SK-N-SH (cell line): ENCODE results near the gene RIN2. TPM values are rescaled to one million over a fixed set of nuclear protein-coding genes. Genes with fewer than 3 reads are reported as not detected.

Experiments
- CTCF ChIA-PET: fragments of 300-600, 350-600 bp; formaldehyde crosslinking; extraction: SDS; loops from one replicate; lab custom pipeline; 2021; lab: Yijun Ruan, JAX
- POLR2A ChIA-PET: fragments of 350-600 bp; sonication (Branson Sonifier 250); formaldehyde crosslinking; extraction: SDS; loops from one replicate; lab custom pipeline; 2020; ENCODE audit warnings: antibody characterized with exemption, inconsistent platforms; lab: Yijun Ruan, JAX
- DNase-seq: peaks from one replicate; pipeline ENCODE4 v3.0.0; 2012
- H2AFZ ChIP-seq: fragments of 200-600 bp; sonication (generic); 2 replicates; pipeline ENCODE4 v1.8.1; 2016; ENCODE audit warnings: antibody characterized with exemption, mild to moderate bottlenecking, low read depth
- H3F3A ChIP-seq: fragments of 200-600 bp; sonication (generic); replicated peaks from 2 replicates; pipeline ENCODE3; 2016; ENCODE audit warnings: antibody characterized with exemption, mild to moderate bottlenecking; ENCODE audit not compliant: insufficient read depth
- H3K27ac ChIP-seq, 2 experiments: fragments of 200-500 bp in 1 of 2; fragments of 200-600 bp in 1 of 2; sonication (Bioruptor generic) in 1 of 2; sonication (generic), shearing (Covaris generic) in 1 of 2; 2 replicates each; pipeline versions ENCODE4 v1.5.1 to v1.6.1; 2014 to 2016; ENCODE audit warnings: low read depth in 2 of 2, inconsistent platforms in 1 of 2, low read length in 1 of 2, mild to moderate bottlenecking in 1 of 2, mixed read lengths in 1 of 2
- H3K27me3 ChIP-seq: fragments of 200-600 bp; sonication (generic), shearing (Covaris generic); 2 replicates; pipeline ENCODE4 v1.6.1; 2016; ENCODE audit warnings: mixed run types; ENCODE audit not compliant: insufficient read depth
- H3K36me3 ChIP-seq, 2 experiments: fragments of 200-500 bp in 1 of 2; fragments of 200-600 bp in 1 of 2; sonication (Bioruptor generic) in 1 of 2; sonication (generic) in 1 of 2; replicated peaks in 1 of 2; 2 replicates each; pipeline versions ENCODE3 to v1.5.1; 2014 to 2016; ENCODE audit warnings: low read length in 1 of 2, mild to moderate bottlenecking in 1 of 2; ENCODE audit not compliant: insufficient read depth in 2 of 2, control insufficient read depth in 1 of 2
- H3K4me1 ChIP-seq, 2 experiments: fragments of 200-500 bp in 1 of 2; fragments of 200-600 bp in 1 of 2; sonication (Bioruptor generic) in 1 of 2; sonication (generic), shearing (Covaris generic) in 1 of 2; 2 replicates each; pipeline versions ENCODE4 v1.5.1 to v1.6.1; 2014 to 2016; ENCODE audit warnings: low read depth in 1 of 2, low read length in 1 of 2, mixed run types in 1 of 2; ENCODE audit not compliant: insufficient read depth in 2 of 2, control insufficient read depth in 1 of 2
- H3K4me2 ChIP-seq: fragments of 200-600 bp; sonication (generic), shearing (Covaris generic); 2 replicates; pipeline ENCODE4 v1.6.1; 2017; ENCODE audit warnings: mixed run types
- H3K4me3 ChIP-seq, 2 experiments: fragments of 200-500 bp in 1 of 2; fragments of 200-600 bp in 1 of 2; sonication (Bioruptor generic) in 1 of 2; sonication (generic), shearing (Covaris generic) in 1 of 2; 2 replicates each; pipeline versions ENCODE4 v1.5.1 to v1.8.1; 2014 to 2016; ENCODE audit warnings: low read depth in 2 of 2, inconsistent platforms in 1 of 2, low read length in 1 of 2, mild to moderate bottlenecking in 1 of 2, mixed read lengths in 1 of 2, moderate library complexity in 1 of 2
- H3K79me2 ChIP-seq: fragments of 200-600 bp; sonication (generic); 2 replicates; pipeline ENCODE4 v1.8.1; 2017; ENCODE audit warnings: mild to moderate bottlenecking; ENCODE audit not compliant: insufficient read depth
- H3K9ac ChIP-seq: fragments of 200-600 bp; sonication (generic); 2 replicates; pipeline ENCODE4 v1.6.1; 2017; ENCODE audit warnings: mixed run types
- H3K9me2 ChIP-seq: fragments of 200-600 bp; sonication (generic); 2 replicates; pipeline ENCODE4 v1.6.1; 2017; ENCODE audit warnings: mixed run types
- H3K9me3 ChIP-seq: fragments of 200-600 bp; sonication (generic); 2 replicates; pipeline ENCODE4 v1.6.1; 2017; ENCODE audit warnings: mixed run types, mild to moderate bottlenecking, moderate library complexity
- H4K20me1 ChIP-seq: fragments of 200-600 bp; sonication (generic); 2 replicates; pipeline ENCODE4 v1.6.1; 2017; ENCODE audit warnings: mild to moderate bottlenecking, mixed run types; ENCODE audit not compliant: insufficient read depth
- ELF1 ChIP-seq: IDR thresholded peaks from 2 replicates; pipeline ENCODE4 v1.4.0; 2012
- EP300 ChIP-seq, 2 experiments: IDR thresholded peaks; 2 replicates each; pipeline versions ENCODE4 v1.4.0 to v1.6.1; 2012; ENCODE audit warnings: borderline replicate concordance in 1 of 2, low read depth in 1 of 2, low read length in 1 of 2
- EZH2phosphoT487 ChIP-seq: fragments of 200-600 bp; sonication (generic); IDR thresholded peaks from 2 replicates; pipeline ENCODE4 v1.6.1; 2017; ENCODE audit warnings: low read depth, mixed run types, mild to moderate bottlenecking, antibody characterized with exemption, moderate library complexity, borderline replicate concordance
- JUND ChIP-seq: IDR thresholded peaks from 2 replicates; pipeline ENCODE4 v1.4.0; 2012
- MAX ChIP-seq: IDR thresholded peaks from 2 replicates; pipeline ENCODE4 v1.4.0; 2012; ENCODE audit warnings: low read depth
- RAD21 ChIP-seq: IDR thresholded peaks from 2 replicates; pipeline ENCODE4 v1.6.1; 2012; ENCODE audit warnings: mild to moderate bottlenecking, low read length
- RCOR1 ChIP-seq: fragments of 150-350 bp; IDR thresholded peaks from 2 replicates; pipeline ENCODE4 v1.6.1; 2017; ENCODE audit warnings: antibody characterized with exemption, low read length
- REST ChIP-seq: IDR thresholded peaks from 2 replicates; pipeline ENCODE4 v1.6.1; 2012; ENCODE audit warnings: mild to moderate bottlenecking, low read depth, low read length, moderate library complexity
- RXRA ChIP-seq: IDR thresholded peaks from 2 replicates; pipeline ENCODE4 v1.4.0; 2012; ENCODE audit warnings: low read depth, mild to moderate bottlenecking, borderline replicate concordance
- SIN3A ChIP-seq: IDR thresholded peaks from 2 replicates; pipeline ENCODE4 v1.6.1; 2012; ENCODE audit warnings: low read depth, mild to moderate bottlenecking, low read length, moderate library complexity, borderline replicate concordance
- USF1 ChIP-seq: IDR thresholded peaks from 2 replicates; pipeline ENCODE4 v1.4.0; 2012; ENCODE audit warnings: low read depth, borderline replicate concordance
- USF2 ChIP-seq: fragments of 150-350 bp; IDR thresholded peaks from 2 replicates; pipeline ENCODE4 v1.6.1; 2017; ENCODE audit warnings: antibody characterized with exemption, low read length, low read depth, borderline replicate concordance
- WGBS: methylation state at CpG from one replicate; pipeline ENCODE4 v1.1.6; 2017; ENCODE audit warnings: low lambda C conversion rate; 5-methylcytosine and 5-hydroxymethylcytosine counted together
- polyA plus RNA-seq, 3 experiments: library from polyadenylated mRNA; depleted of rRNA; stranded (reverse); fragments of >200 nt; gene quantifications; 2 replicates each; pipeline ENCODE4 v1.2.3, GENCODE V29; 2012

Gene RIN2
- polyA plus RNA-seq, 1 of the 3 experiments (the other 2 are of a cell fraction), result 6.8 TPM

GRCh38 chr20:19727251-19727847 is 30.7 kb upstream of the RIN2 start (continued):
- TF ChIP-seq USF1 (no peak), RXRA (no peak), JUND (no peak), RAD21 (no peak)

- H4K20me1 ChIP-seq, result no peaks in the 10 kb centered on the region
- peaks cover 3% of the 10 kb centered on the region for H3F3A ChIP-seq
- no peaks in the 10 kb centered on the region for H3K36me3 ChIP-seq
- no peaks in the 10 kb centered on the region for H3K79me2 ChIP-seq
- H3K4me3 ChIP-seq, result no peak overlapping the region
- H3K9ac ChIP-seq, result no peak overlapping the region
- no peaks in the 10 kb centered on the region for H3K27me3 ChIP-seq
- no peaks in the 10 kb centered on the region for H3K9me3 ChIP-seq
- DNase-seq, result no peak
- CTCF ChIA-PET, result interaction anchor here (0.6 kb wide), 1 partner anchor 21 kb away, joined by 3 read pairs; no protein-coding TSS in a partner anchor
- H2AFZ ChIP-seq, result no peak overlapping the region
- 63% methylated on average over 4 of the region's 4 CpGs for WGBS
- H3K4me2 ChIP-seq, result no peak overlapping the region
- H3K4me1 ChIP-seq, result peaks cover 0 to 2% of the 10 kb centered on the region in 2 experiments; a peak in 1 of 4 replicates
- TF ChIP-seq MAX (no peak), ELF1 (no peak)
- H3K27ac ChIP-seq, result no peak overlapping the region
- POLR2A ChIA-PET, result no interaction called here
- no peaks in the 10 kb centered on the region for H3K9me2 ChIP-seq
These were observed 28.4 kb upstream of the RIN2 start for GRCh38 chr20:19729672-19730071.

- ChIA-PET POLR2A (no interaction called here), CTCF (interaction anchor here (1.6 kb wide), 1 partner anchor 8 kb away, joined by 3 read pairs; no protein-coding TSS in a partner anchor)
- Histone ChIP-seq H3K4me2 (no peak overlapping the region), H3F3A (peaks cover 6% of the 10 kb centered on the region), H3K27ac (no peak overlapping the region), H3K27me3 (no peaks in the 10 kb centered on the region), H3K4me3 (no peak overlapping the region), H3K79me2 (no peaks in the 10 kb centered on the region), H3K4me1 (peaks cover 7 to 10% of the 10 kb centered on the region in 2 experiments; a peak in 3 of 4 replicates), H2AFZ (no peak overlapping the region), H3K9me3 (no peaks in the 10 kb centered on the region), H3K9me2 (no peaks in the 10 kb centered on the region), H3K36me3 (no peaks in the 10 kb centered on the region), H4K20me1 (no peaks in the 10 kb centered on the region), H3K9ac (no peak overlapping the region)
- DNase-seq, result no peak
- TF ChIP-seq RCOR1 (no peak), USF2 (no peak), EP300 (IDR thresholded peaks at IDR 0.05; ENCODE audit: borderline replicate concordance in 1 of 2, low read depth in 1 of 2, low read length in 1 of 2) (no peak), RXRA (no peak), SIN3A (no peak), EZH2phosphoT487 (no peak), JUND (no peak), REST (no peak)
- 87% methylated on average over 7 of the region's 7 CpGs for WGBS
These were observed 27.4 kb upstream of the RIN2 start for GRCh38 chr20:19730706-19731105.
